ENCODE measurements around the gene ZNF341. TPM values are rescaled to one million over a fixed set of nuclear protein-coding genes. Genes with fewer than 3 reads are reported as not detected.

ZNF341 gene
- total RNA-seq, 1 donor from 2014 or later: 4.2 TPM

GRCh38 chr20:33811776-33812151 lies 80.0 kb downstream of the ZNF341 start:
- no peak for TF ChIP-seq POLR2A (IDR thresholded peaks at IDR 0.05)
- TF ChIP-seq, protein P1, sequence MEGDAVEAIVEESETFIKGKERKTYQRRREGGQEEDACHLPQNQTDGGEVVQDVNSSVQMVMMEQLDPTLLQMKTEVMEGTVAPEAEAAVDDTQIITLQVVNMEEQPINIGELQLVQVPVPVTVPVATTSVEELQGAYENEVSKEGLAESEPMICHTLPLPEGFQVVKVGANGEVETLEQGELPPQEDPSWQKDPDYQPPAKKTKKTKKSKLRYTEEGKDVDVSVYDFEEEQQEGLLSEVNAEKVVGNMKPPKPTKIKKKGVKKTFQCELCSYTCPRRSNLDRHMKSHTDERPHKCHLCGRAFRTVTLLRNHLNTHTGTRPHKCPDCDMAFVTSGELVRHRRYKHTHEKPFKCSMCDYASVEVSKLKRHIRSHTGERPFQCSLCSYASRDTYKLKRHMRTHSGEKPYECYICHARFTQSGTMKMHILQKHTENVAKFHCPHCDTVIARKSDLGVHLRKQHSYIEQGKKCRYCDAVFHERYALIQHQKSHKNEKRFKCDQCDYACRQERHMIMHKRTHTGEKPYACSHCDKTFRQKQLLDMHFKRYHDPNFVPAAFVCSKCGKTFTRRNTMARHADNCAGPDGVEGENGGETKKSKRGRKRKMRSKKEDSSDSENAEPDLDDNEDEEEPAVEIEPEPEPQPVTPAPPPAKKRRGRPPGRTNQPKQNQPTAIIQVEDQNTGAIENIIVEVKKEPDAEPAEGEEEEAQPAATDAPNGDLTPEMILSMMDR (IDR thresholded peaks at IDR 0.05): no peak
- TF ChIP-seq POLR2AphosphoS5 (IDR thresholded peaks at IDR 0.05; ENCODE audit: insufficient read depth in 1 of 2, low read depth in 1 of 2): no peak
- DNase-seq (ENCODE audit: extremely low spot score in 2 of 2): no peak
- Histone ChIP-seq H3K36me3 (no peaks in the 10 kb centered on the region), H3K4me3 (peak overlapping the region; percentile 79 to 100), H3K4me1 (peaks cover 51% of the 10 kb centered on the region), H3K9me3 (no peaks in the 10 kb centered on the region), H3K27ac (peak overlapping the region; percentile 95), H3K27me3 (no peaks in the 10 kb centered on the region)
- intact Hi-C loops (cut with DNase I): no loop called here

- DNase-seq (ENCODE audit: extremely low spot score in 2 of 2): no peak
- Histone ChIP-seq H3K27me3 (no peaks in the 10 kb centered on the region), H3K4me1 (peaks cover 56% of the 10 kb centered on the region), H3K9me3 (no peaks in the 10 kb centered on the region), H3K4me3 (peak overlapping the region; percentile 79 to 100), H3K36me3 (no peaks in the 10 kb centered on the region), H3K27ac (peak overlapping the region; percentile 95)
- TF ChIP-seq POLR2AphosphoS5 (IDR thresholded peaks at IDR 0.05; ENCODE audit: insufficient read depth in 1 of 2, low read depth in 1 of 2) (peak; percentile 24 to 86), POLR2A (IDR thresholded peaks at IDR 0.05) (no peak)
- TF ChIP-seq, protein P1 (IDR thresholded peaks at IDR 0.05): no peak
- intact Hi-C loops (cut with DNase I): no loop called here
Measured at GRCh38 chr20:33812152-33812849, 80.5 kb downstream of the ZNF341 start.

- peak overlapping the region; percentile 79 to 100 for H3K4me3 ChIP-seq
- TF ChIP-seq POLR2A (IDR thresholded peaks at IDR 0.05): no peak
- TF ChIP-seq, protein P1 (IDR thresholded peaks at IDR 0.05): no peak
- TF ChIP-seq POLR2AphosphoS5 (IDR thresholded peaks at IDR 0.05; ENCODE audit: insufficient read depth in 1 of 2, low read depth in 1 of 2): no peak
- peak overlapping the region; percentile 95 for H3K27ac ChIP-seq
- H3K9me3 ChIP-seq: no peaks in the 10 kb centered on the region
- no peaks in the 10 kb centered on the region for H3K27me3 ChIP-seq
- intact Hi-C loops (cut with DNase I): no loop called here
- no peaks in the 10 kb centered on the region for H3K36me3 ChIP-seq
- peaks cover 63% of the 10 kb centered on the region for H3K4me1 ChIP-seq
- DNase-seq (ENCODE audit: extremely low spot score in 2 of 2): no peak
Measured at GRCh38 chr20:33812908-33813462, 81.2 kb downstream of the ZNF341 start.

DNA sequence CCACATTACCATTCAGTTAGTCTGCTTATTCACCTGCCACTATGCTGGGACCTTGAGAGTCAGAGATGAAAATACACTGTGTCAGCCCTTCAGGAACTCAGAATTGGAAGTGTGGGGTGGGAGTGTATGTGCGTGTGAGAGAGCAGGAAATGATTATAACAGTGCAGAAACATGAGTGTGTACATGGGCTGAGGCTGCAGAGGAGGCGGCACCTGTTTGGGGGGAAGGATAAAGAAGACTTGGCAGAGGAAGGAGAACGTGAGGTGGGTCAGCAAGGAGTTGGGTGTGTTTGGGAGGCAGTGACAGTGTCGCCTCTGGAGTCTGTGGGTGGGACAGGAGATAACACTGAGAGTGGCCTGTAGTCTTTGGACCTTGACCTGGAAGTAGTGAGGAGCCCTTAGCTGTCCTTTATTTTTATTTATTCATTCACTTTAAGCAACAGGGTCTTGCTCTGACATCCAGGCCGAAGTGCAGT lies 82.5 kb downstream of the ZNF341 start:
- no peak for TF ChIP-seq POLR2AphosphoS5 (IDR thresholded peaks at IDR 0.05; ENCODE audit: insufficient read depth in 1 of 2, low read depth in 1 of 2)
- TF ChIP-seq, protein P1 (IDR thresholded peaks at IDR 0.05): no peak
- Histone ChIP-seq H3K27ac (no peak overlapping the region), H3K36me3 (no peaks in the 10 kb centered on the region), H3K4me1 (peaks cover 76% of the 10 kb centered on the region), H3K9me3 (no peaks in the 10 kb centered on the region), H3K4me3 (no peak overlapping the region), H3K27me3 (no peaks in the 10 kb centered on the region)
- no peak for DNase-seq (ENCODE audit: extremely low spot score in 2 of 2)
- intact Hi-C loops (cut with DNase I): no loop called here

GRCh38 chr20:33815671-33816070 lies 83.9 kb downstream of the ZNF341 start:
- H3K27ac ChIP-seq: no peak overlapping the region
- H3K36me3 ChIP-seq: no peaks in the 10 kb centered on the region
- H3K9me3 ChIP-seq: no peaks in the 10 kb centered on the region
- no peak for DNase-seq (ENCODE audit: extremely low spot score in 2 of 2)
- no peaks in the 10 kb centered on the region for H3K27me3 ChIP-seq
- no peak for TF ChIP-seq POLR2AphosphoS5 (IDR thresholded peaks at IDR 0.05; ENCODE audit: insufficient read depth in 1 of 2, low read depth in 1 of 2)
- TF ChIP-seq, protein P1 (IDR thresholded peaks at IDR 0.05): no peak
- no peak for TF ChIP-seq POLR2A (IDR thresholded peaks at IDR 0.05)
- H3K4me1 ChIP-seq: peaks cover 89% of the 10 kb centered on the region
- intact Hi-C loops (cut with DNase I): no loop called here
- no peak overlapping the region for H3K4me3 ChIP-seq
